Measurements from ENCODE around the gene LTN1. TPM values are rescaled to one million over a fixed set of nuclear protein-coding genes. Genes with fewer than 3 reads are reported as not detected.

LTN1 gene
- polyA plus RNA-seq, 1 of the 3 experiments (the other 2 are of a cell fraction): 3.2 TPM

DNA sequence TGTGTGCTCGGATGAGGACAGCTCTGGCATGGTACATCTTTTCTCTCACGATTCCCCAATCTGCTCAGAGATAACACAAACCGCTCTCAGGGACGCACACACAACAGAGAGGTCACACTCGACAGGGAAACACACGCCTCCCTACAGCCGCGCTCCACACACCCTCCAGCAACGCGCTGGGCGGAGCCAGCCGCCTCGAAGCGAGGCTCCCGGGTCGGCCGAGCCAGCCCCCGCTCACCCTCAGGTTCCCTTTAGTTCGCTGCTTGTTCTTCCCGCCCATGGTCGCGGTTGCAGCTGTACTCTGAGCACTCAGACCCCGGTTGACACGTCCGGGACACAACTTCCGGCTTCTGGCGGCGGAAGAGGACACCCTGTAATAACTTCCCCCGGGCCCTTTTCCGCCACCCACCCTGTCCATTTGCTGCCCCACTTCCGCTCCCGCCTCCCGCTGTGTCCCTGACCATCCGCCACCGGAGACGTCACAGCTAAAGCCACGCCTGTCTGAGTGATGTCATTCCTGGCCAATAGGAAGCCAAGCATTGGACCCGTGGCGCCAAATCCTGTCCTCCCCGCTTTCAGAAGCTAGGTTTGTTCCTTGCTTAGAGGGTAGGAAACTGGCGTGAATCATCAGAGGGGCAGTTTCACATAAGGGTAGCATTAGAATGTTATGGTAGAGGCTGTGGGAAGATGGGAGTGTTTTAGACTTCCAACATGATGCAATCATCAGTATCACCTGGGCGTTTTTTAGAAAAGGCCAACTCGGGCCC lies at the start of gene LTN1 (continued):
- TF ChIP-seq, protein P1, sequence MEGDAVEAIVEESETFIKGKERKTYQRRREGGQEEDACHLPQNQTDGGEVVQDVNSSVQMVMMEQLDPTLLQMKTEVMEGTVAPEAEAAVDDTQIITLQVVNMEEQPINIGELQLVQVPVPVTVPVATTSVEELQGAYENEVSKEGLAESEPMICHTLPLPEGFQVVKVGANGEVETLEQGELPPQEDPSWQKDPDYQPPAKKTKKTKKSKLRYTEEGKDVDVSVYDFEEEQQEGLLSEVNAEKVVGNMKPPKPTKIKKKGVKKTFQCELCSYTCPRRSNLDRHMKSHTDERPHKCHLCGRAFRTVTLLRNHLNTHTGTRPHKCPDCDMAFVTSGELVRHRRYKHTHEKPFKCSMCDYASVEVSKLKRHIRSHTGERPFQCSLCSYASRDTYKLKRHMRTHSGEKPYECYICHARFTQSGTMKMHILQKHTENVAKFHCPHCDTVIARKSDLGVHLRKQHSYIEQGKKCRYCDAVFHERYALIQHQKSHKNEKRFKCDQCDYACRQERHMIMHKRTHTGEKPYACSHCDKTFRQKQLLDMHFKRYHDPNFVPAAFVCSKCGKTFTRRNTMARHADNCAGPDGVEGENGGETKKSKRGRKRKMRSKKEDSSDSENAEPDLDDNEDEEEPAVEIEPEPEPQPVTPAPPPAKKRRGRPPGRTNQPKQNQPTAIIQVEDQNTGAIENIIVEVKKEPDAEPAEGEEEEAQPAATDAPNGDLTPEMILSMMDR (IDR thresholded peaks at IDR 0.05): no peak
- no peak for TF ChIP-seq RAD21 (IDR thresholded peaks at IDR 0.05; ENCODE audit: low read length)
- TF ChIP-seq RCOR1 (IDR thresholded peaks at IDR 0.05; ENCODE audit: low read length): no peak
- TF ChIP-seq, protein P2, sequence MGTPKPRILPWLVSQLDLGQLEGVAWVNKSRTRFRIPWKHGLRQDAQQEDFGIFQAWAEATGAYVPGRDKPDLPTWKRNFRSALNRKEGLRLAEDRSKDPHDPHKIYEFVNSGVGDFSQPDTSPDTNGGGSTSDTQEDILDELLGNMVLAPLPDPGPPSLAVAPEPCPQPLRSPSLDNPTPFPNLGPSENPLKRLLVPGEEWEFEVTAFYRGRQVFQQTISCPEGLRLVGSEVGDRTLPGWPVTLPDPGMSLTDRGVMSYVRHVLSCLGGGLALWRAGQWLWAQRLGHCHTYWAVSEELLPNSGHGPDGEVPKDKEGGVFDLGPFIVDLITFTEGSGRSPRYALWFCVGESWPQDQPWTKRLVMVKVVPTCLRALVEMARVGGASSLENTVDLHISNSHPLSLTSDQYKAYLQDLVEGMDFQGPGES (IDR thresholded peaks at IDR 0.05; ENCODE audit: low read depth, low read length): peak; percentile 72
- TF ChIP-seq NFIC (IDR thresholded peaks at IDR 0.05; ENCODE audit: borderline replicate concordance): no peak
- TF ChIP-seq SMC3 (IDR thresholded peaks at IDR 0.05; ENCODE audit: low read depth, low read length): no peak
- TF ChIP-seq, protein P3, sequence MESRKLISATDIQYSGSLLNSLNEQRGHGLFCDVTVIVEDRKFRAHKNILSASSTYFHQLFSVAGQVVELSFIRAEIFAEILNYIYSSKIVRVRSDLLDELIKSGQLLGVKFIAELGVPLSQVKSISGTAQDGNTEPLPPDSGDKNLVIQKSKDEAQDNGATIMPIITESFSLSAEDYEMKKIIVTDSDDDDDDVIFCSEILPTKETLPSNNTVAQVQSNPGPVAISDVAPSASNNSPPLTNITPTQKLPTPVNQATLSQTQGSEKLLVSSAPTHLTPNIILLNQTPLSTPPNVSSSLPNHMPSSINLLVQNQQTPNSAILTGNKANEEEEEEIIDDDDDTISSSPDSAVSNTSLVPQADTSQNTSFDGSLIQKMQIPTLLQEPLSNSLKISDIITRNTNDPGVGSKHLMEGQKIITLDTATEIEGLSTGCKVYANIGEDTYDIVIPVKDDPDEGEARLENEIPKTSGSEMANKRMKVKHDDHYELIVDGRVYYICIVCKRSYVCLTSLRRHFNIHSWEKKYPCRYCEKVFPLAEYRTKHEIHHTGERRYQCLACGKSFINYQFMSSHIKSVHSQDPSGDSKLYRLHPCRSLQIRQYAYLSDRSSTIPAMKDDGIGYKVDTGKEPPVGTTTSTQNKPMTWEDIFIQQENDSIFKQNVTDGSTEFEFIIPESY (IDR thresholded peaks at IDR 0.05; ENCODE audit: borderline replicate concordance, low read depth): no peak
- peak; percentile 93 for TF ChIP-seq POLR2AphosphoS5 (IDR thresholded peaks at IDR 0.05; ENCODE audit: low read depth, low read length)
- TF ChIP-seq MXI1 (IDR thresholded peaks at IDR 0.05; ENCODE audit: low read depth, low read length): peak; percentile 86
- no peak for TF ChIP-seq FOXJ3 (CRISPR knock-in tag; IDR thresholded peaks at IDR 0.05)
- TF ChIP-seq FOSL2 (IDR thresholded peaks at IDR 0.05; ENCODE audit: borderline replicate concordance, low read depth): peak; percentile 25; the same call in 1 of the 2 replicates
- TF ChIP-seq CHD2 (IDR thresholded peaks at IDR 0.05; ENCODE audit: low read length, partially characterized antibody): peak; percentile 89
- peak; percentile 62; the same call in 1 of the 2 replicates for TF ChIP-seq SIN3A (IDR thresholded peaks at IDR 0.05; ENCODE audit: borderline replicate concordance, low read depth, low read length)

DNA sequence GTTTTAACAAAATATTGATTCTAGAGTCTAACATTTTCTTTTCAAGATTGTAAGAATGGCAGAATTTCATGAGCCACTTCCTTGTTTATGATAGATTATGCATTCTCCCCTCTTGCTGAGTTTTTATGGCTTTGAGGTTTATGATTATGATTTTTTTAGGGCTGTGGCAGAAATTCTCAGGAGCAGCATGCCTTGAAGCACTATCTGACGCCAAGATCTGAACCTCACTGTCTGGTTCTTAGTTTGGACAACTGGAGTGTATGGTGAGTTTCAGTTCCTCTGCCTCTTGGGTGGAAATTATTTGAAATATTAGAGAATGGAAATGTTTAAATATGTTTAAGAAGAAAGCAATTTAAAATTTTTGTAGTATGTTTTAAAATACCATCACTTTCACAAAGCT lies 42.0 kb upstream of the LTN1 start:
- no peaks in the 10 kb centered on the region for H3K4me1 ChIP-seq (ENCODE audit: control insufficient read depth in 1 of 2, insufficient read depth in 2 of 2, low read depth in 1 of 2, low read length in 1 of 2)
- no peak overlapping the region for H3K4me3 ChIP-seq (ENCODE audit: low read depth in 2 of 2, low read length in 1 of 2)
- no peak for DNase-seq
- no peaks in the 10 kb centered on the region for H3K9me2 ChIP-seq
- CTCF ChIA-PET: no interaction called here
- H3K9me3 ChIP-seq: no peaks in the 10 kb centered on the region
- no peak for TF ChIP-seq SMC3 (IDR thresholded peaks at IDR 0.05; ENCODE audit: low read depth, low read length)
- no peak for TF ChIP-seq FOXM1 (IDR thresholded peaks at IDR 0.05; ENCODE audit: low read depth)
- no peak for TF ChIP-seq MEF2A (IDR thresholded peaks at IDR 0.05; ENCODE audit: borderline replicate concordance, low read depth)
- TF ChIP-seq, protein P2 (IDR thresholded peaks at IDR 0.05; ENCODE audit: low read depth, low read length): no peak
- no peak for TF ChIP-seq RXRA (IDR thresholded peaks at IDR 0.05; ENCODE audit: borderline replicate concordance, low read depth)
- TF ChIP-seq NRF1 (IDR thresholded peaks at IDR 0.05; ENCODE audit: low read depth, low read length): no peak
- TF ChIP-seq, protein P4, sequence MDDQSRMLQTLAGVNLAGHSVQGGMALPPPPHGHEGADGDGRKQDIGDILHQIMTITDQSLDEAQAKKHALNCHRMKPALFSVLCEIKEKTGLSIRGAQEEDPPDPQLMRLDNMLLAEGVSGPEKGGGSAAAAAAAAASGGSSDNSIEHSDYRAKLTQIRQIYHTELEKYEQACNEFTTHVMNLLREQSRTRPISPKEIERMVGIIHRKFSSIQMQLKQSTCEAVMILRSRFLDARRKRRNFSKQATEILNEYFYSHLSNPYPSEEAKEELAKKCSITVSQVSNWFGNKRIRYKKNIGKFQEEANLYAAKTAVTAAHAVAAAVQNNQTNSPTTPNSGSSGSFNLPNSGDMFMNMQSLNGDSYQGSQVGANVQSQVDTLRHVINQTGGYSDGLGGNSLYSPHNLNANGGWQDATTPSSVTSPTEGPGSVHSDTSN (IDR thresholded peaks at IDR 0.05): no peak
- no peak for TF ChIP-seq EZH2phosphoT487 (IDR thresholded peaks at IDR 0.05; ENCODE audit: borderline replicate concordance, low read depth)
- TF ChIP-seq TEAD4 (IDR thresholded peaks at IDR 0.05; ENCODE audit: borderline replicate concordance, insufficient read depth): no peak
- H3K36me3 ChIP-seq (replicated peaks in 1 of 2; ENCODE audit: control insufficient read depth in 1 of 2, insufficient read depth in 2 of 2, low read length in 1 of 2): peaks cover 78 to 82% of the 10 kb centered on the region in 2 experiments
- no peaks in the 10 kb centered on the region for H4K20me1 ChIP-seq (ENCODE audit: insufficient read depth)
- H3K27ac ChIP-seq (ENCODE audit: low read depth in 2 of 2, low read length in 1 of 2): no peak overlapping the region
- no peak overlapping the region for H3K9ac ChIP-seq
- 100% methylated on average over 1 of the region's 1 CpG for WGBS (ENCODE audit: low lambda C conversion rate)
- peaks cover 11% of the 10 kb centered on the region; the same call in 1 of the 2 replicates for H3K79me2 ChIP-seq (ENCODE audit: insufficient read depth)
- no peak overlapping the region for H3K4me2 ChIP-seq
- POLR2A ChIA-PET: no interaction called here
- no peaks in the 10 kb centered on the region for H3F3A ChIP-seq (replicated peaks; ENCODE audit: insufficient read depth)
- no peaks in the 10 kb centered on the region for H3K27me3 ChIP-seq (ENCODE audit: insufficient read depth)
- no peak overlapping the region for H2AFZ ChIP-seq (ENCODE audit: low read depth)

Measured in SK-N-SH (cell line).